NB4 (cell line): ENCODE measurements around the gene ACOX3.

ENCODE experiments used
- MYC ChIP-seq: IDR thresholded peaks from 2 replicates; pipeline ENCODE4 v1.6.1; 2011; ENCODE audit warnings: low read depth, low read length
- POLR2A ChIP-seq: IDR thresholded peaks from 2 replicates; pipeline ENCODE4 v1.6.1; 2011; ENCODE audit warnings: mild to moderate bottlenecking; ENCODE audit not compliant: insufficient read length; ENCODE audit errors: extremely low read depth
- TF ChIP-seq, protein P1 (sequence below): IDR thresholded peaks from one replicate; pipeline ENCODE4 v1.5.1; 2012; ENCODE audit warnings: low read depth, low read length
- TF ChIP-seq, protein P2 (sequence below): IDR thresholded peaks from 2 replicates; pipeline ENCODE4 v1.6.1; 2011; ENCODE audit warnings: low read depth, low read length

- TF ChIP-seq, protein P1, sequence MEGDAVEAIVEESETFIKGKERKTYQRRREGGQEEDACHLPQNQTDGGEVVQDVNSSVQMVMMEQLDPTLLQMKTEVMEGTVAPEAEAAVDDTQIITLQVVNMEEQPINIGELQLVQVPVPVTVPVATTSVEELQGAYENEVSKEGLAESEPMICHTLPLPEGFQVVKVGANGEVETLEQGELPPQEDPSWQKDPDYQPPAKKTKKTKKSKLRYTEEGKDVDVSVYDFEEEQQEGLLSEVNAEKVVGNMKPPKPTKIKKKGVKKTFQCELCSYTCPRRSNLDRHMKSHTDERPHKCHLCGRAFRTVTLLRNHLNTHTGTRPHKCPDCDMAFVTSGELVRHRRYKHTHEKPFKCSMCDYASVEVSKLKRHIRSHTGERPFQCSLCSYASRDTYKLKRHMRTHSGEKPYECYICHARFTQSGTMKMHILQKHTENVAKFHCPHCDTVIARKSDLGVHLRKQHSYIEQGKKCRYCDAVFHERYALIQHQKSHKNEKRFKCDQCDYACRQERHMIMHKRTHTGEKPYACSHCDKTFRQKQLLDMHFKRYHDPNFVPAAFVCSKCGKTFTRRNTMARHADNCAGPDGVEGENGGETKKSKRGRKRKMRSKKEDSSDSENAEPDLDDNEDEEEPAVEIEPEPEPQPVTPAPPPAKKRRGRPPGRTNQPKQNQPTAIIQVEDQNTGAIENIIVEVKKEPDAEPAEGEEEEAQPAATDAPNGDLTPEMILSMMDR, result no peak
- no peak for TF ChIP-seq POLR2A
- TF ChIP-seq, protein P2, sequence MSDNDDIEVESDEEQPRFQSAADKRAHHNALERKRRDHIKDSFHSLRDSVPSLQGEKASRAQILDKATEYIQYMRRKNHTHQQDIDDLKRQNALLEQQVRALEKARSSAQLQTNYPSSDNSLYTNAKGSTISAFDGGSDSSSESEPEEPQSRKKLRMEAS, result no peak
- no peak for TF ChIP-seq MYC
These were observed 97.1 kb downstream of the ACOX3 start for GRCh38 chr4:8343262-8343966.
